Measurements from ENCODE around the gene LCOR. TPM values are rescaled to one million over a fixed set of nuclear protein-coding genes. Genes with fewer than 3 reads are reported as not detected.

LCOR gene
- 7.1 and 10.4 TPM in 2 replicates for total RNA-seq

GRCh38 chr10:96831867-96832720 lies at the start of gene LCOR:
TSS of gene LCOR (plus strand) at chr10:96832298. CDS start at chr10:96949058, 116,760 bp downstream.

Other genes starting within 250 kb of the LCOR start
- gene TM9SF3, start 245.3 kb upstream of the LCOR start, total RNA-seq = 52.6 and 62.4 TPM in 2 replicates
- gene PIK3AP1, start 111.8 kb upstream of the LCOR start, total RNA-seq = 0.04 TPM in 1 of 2 replicates, not detected in the other